Glomerular visceral epithelial cell (primary cell): ENCODE data around the gene NELFCD.

ENCODE experiments used
- DNase-seq: peaks from one replicate; pipeline ENCODE4 v3.0.0-alpha.2; 2016; ENCODE audit errors: extremely low spot score

Gene NELFCD

GRCh38 chr20:59044295-59044694 is 63.2 kb downstream of the NELFCD start:
- DNase-seq = no peak
